Measurements from ENCODE around the gene FXN.

- TF ChIP-seq CTCF (IDR thresholded peaks at IDR 0.05) (no peak), POLR2A (IDR thresholded peaks at IDR 0.05) (no peak)
These were observed 101.2 kb downstream of the FXN start for GRCh38 chr9:69136779-69137178.
